HG02973 (cell line): Measurements from ENCODE around the gene SFI1.
"Not testable (repeated sequence)": the region's sequence is repeated elsewhere in the genome, so short reads cannot be mapped to it uniquely, and the experiment has no call there.

ENCODE experiments used
- ATAC-seq: cut with Tn5 transposase; IDR thresholded peaks from one replicate; pipeline ENCODE4 v1.9.1; 2021; ENCODE audit warnings: moderate library complexity; ENCODE audit not compliant: unreplicated experiment

SFI1 gene

DNA sequence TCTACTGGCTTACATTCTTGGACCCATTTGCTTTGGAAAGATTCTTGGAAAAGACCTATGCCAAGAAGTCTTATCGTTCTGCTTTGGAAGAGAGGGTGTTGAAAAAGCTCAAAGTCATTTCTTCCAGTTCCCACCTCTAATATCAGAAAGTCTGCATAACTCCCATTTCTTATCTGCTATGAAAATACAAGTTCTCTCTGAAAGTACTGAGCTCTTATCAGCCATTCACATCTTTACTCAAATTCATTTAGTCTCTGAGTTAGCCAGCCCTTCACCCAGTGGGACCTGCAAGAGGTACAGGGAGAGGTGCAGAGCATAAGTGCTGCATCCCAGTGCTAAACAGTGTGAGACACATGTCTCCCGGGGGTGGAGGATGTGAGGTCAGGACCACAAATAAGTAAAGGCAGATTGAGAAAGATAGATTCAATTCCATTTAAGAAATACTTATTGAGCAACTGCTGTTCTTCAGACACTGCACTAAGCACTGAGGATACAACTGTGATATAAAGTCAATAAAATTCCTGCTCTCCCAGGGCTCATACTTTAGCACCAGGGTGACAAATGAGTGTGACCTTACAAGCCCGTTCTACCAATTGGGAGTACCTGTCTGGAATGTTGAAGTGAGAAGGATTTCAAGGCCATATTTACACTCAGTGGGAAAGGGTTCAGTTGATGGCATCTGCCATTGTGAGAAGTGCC is 89.0 kb downstream of the SFI1 start:
- no peak for ATAC-seq

DNA sequence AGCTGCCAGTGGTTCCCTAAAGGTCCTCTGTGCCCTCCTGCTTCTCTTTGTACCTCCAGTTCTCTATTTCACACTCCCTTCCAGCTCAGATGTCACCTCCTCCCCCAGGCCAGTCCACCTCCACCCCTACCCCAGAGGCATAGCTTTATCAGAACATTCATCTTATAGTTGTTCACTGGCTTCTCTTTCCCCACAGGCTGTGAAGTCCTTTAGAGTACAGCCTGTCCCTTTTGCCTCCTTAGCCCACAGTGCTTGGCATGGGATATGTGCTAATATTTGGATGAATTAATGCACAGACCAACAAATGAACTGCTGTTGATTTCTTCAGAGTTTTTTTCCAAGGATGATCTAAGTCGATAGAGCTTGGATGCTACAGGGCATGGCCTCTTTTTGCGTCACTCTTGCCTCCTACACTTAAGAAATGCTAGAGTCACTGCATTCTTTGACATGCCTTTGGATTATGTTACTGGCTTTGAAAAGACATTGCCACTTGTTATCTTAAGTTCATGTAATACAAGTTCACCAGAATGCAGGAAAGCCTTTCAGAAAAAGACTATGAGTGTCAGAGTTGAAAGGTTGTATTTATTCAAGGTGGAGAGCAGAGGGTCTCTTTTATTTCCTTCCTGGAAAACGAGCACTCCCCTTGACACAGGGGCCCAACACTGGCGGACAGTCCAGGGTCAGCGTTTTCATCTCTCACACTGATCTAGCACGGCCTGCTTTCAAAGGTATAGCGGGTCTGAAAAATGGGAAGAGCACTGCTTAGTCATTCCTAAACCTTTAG is 90.0 kb downstream of the SFI1 start:
- ATAC-seq = no peak

DNA sequence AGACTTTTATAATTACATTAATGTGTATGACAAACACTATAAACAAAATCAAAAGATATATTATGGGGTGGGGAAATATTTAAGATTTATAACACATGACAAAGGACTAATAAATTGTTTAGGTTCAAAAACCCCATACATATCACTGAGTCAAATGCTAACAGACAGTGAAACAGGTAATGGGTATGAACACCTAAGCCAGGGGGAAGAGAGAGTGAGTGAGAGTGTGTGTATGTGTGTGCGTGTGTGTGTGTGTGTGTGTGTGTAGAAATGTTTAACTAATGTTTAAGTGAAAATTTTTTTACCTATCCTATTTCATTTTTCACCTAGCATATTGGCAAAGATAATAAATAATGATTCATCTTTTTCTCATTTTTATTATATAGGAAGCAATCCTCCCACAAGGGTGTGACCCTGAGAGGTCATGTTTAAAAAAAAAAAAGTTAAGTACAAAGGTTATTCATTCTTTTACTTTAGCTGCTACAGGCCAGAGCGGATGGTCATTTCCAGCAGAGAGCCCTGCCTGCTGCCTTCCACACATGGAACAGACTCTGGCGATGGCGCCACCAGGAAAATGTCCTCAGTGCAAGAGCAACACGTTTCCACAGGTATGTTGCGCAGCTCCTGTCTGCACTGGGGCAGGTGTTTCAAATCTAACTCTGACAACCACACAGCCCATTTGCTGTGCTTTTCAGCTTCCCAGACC is 92.8 kb downstream of the SFI1 start:
- ATAC-seq = no peak

DNA sequence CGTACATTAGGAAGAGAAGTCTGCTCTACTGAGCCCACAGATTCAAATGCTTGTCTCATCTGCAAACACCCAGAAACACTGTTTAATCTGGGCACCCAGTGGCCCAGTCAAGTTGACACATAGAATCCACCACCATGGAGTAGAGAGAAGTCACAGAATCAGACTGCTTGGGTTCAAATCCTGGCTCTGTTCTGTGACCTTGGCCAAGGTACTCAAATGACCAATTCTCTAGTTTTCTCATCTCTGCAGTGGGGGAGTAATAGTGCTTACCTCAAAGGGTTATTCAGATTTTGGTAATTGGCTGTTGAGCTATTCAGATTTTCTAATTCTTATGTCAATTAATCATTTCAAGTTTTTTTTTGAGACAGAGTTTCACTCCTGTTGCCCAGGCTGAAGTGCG is 93.8 kb downstream of the SFI1 start:
- ATAC-seq = not testable (repeated sequence)

DNA sequence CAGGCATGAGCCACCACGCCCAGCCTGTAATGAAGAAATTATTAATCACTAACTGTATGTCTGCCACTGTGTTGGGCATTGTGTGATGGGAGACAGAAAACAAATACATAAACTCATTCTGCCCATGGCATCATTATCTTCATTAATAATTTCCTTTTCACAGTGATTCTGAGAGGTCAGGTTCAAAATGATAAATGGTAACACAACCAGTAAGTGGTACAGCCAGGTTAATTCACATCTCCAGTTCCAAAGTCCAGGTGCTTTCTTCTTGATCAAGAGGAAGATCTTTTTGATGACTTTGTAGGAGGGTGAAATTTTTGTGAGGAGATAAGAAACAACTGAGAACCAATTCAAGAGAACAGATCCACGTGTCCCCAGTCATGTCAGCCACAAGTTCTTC is 98.9 kb downstream of the SFI1 start:
- no peak for ATAC-seq

DNA sequence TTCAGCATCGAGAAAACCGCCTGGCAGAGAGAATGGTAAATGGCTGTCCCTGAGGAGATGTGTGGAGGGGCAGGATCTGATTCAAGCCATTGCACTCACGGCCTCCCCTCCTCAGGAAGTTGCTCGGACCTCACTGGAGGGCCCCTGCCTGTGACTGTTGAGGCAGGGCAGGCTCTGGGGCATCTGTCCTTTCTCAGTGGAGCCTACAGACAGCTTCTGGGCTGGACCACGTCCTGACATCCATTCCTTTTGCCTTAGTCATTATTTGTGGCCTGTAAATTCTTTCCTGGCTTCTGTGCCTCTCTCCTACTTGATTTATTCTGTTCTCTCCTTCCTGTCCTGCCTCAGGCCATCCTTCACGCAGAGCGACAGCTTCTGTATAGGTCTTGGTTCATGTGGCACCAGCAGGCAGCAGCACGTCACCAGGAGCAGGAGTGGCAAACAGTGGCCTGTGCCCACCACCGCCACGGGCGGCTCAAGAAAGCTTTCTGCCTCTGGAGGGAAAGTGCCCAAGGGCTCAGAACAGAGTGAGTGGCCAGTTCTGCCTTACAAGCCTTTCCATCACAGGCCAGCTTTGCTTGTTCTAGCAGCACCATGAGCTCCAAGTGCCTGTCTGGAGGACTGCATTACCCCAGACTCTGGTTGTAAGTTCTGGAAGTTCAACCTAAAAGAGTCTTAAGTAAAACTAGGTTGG is 106.1 kb downstream of the SFI1 start:
- ATAC-seq = no peak

DNA sequence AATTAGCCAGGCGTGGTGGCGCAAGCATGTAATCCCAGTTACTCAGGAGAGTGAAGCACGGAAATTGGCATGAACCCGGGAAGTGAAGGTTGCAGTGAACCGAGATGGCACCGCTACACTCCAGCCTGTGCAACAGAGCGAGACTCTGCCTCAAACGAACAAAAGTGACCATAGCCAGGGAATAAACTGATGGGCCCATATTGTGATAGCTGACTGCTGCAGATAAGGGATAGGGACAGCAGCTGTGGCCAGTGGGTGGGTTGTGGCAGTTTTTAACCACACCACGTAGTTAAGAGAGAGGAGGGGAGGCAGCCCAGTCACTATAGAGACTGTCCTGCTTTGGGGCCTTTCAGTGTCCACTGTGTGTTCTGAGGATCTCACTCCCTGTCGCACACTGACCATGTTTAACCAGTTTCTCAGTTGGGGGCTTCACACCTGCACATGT is 106.8 kb downstream of the SFI1 start:
- no peak for ATAC-seq

DNA sequence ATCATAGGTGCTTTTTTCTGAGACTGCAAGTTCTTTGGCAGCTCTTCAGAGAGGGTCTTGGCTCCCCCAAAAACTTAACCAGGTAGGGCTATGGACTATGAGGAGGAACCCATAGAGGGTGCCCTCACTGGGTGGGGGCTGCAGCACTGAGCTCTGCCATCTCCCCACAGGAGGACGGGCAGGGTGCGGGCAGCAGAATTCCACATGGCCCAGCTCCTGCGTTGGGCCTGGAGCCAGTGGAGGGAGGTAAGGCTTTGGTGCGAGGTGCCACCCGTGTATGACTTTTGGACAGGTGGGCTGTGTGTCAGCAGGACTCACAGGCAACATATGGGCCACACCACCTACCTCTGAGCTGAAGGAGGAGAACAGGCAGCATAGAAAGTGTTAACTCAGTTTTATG is 107.2 kb downstream of the SFI1 start:
- ATAC-seq = no peak

DNA sequence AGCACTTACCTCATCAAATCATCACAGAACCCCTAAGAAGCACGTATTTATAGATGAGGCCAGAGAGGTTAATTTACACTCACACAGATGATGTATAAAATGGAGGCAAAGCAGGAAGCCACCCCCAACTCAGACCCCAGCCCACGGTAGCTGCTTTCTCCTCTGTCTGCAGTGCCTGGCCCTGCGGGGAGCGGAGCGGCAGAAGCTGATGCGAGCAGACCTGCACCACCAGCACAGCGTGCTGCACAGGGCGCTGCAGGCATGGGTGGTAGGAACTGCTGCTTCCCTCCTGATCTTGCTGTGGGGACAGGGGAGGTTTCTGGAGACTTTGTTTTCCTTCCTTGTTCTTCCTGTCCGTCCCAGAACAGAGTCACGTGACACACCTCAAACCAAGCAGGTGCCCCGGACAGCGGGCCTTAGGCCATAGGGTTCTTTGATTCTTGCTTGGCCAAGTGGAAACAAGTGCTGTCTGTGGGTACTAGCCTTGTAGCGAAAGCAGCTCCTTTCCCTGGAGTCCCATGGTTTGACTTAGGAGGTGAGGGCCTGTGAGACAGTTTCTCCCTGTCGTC is 107.9 kb downstream of the SFI1 start:
- ATAC-seq = no peak

DNA sequence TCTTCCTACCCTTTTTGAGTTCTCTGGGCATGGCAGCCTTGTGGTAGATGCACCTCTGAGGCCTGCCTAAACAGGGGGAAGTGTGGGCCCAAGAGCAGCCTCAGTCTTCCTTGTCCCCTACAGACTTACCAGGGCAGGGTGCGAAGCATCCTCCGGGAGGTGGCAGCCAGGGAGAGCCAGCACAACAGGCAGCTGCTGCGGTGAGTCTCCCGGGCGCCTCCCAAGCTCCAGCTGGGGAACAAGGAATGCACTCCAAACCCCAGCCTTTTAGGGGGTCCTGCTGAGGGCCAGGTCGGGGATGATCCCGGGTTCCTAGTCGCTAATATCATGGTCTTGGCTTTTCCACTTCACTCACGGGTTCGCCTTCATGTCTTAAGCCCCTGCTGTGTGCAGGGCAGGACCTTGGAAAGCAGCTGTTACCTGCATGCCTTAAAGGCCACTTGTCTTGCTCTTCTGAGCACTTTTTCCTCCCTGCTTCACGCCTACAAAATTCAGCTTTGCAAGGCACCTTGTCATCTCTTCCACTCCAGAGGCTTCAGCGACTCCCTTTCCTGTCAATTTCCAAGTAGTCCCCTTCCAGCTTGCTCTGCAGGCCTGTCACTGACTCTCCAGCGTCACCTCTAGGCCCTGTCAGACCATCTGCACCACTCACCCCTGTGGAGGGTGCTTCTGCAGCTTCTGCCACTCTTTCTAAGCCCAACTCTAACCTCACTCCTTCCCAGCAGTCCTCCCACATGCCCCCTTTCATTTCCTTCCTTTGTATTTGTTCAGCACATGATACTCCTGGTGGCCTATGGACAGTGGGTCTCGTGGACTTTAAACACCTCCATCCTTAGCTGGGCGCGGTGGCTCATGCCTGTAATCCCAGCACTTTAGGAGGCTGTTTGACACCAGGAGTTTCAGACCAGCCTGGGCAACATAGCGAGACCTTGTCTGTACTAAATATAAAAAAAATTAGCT is 108.7 kb downstream of the SFI1 start:
- ATAC-seq = no peak

DNA sequence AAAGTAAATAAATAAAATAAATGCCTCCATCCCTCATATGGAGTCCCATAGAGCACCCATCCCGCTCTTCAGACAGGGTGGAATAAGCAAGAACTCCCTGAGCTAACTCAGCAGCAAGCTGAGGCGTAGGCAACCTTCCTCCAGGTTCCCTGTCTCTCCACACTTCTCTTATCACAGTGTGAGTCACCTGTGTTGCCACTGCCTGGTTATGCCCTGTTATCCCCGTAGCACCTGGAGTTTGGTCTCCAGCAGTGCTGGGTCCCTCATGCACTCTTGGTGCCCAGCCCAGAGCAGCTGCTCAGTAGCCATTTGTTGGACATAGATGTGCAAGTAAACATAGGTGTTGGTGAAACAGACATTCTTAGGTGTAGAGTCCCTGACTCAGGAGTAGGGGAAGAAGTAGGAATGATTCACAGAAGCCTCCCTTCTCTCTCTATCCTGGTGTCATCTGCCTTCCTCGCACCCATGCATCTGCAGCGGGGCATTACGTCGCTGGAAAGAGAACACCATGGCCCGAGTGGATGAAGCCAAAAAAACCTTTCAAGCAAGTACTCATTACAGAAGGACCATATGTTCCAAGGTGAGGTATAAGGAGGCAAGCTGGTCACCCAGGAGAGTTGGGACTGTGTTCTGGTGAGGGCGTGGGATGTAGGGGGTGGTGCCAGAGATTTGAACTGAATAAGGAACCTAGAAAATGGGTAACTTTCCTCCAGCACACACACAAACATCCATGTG is 109.7 kb downstream of the SFI1 start:
- ATAC-seq = no peak

DNA sequence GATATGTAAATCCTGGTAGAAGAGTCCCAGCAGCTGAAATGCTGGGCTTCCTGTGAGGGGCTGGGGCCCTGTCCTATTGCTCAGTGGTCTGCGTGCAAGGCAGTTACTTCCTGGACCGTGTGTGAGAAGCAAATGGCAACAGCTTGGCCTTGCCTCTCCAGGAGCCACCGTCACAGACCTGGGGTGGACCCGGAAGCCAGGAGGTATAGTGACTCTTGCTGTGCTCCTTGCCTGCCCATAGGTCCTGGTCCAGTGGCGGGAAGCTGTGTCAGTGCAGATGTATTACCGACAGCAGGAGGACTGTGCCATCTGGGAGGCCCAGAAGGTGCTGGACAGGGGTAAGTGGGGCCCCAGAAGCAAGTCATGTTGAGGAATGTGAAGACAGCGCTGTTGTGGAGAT is 111.4 kb downstream of the SFI1 start:
- no peak for ATAC-seq

DNA sequence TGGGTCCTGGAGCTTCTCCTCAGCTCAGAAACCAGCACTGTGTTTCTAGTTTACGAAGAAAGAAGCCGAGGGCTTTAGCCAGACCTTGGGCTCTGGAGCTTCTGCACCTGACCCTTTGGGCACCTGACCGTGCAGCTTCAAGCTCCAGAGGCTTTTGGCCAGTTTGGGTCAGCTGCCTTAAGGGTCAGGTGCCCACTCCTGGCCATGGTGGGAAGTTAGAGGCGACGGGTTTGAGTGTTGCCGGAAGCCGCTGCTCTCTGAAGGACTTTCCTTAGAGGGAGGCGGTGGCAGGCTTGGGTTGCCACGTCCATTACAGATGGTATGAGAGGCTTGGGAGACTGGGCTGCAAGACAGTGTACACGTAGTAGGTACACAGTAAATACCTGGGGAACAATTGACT is 113.4 kb downstream of the SFI1 start:
- no peak for ATAC-seq

DNA sequence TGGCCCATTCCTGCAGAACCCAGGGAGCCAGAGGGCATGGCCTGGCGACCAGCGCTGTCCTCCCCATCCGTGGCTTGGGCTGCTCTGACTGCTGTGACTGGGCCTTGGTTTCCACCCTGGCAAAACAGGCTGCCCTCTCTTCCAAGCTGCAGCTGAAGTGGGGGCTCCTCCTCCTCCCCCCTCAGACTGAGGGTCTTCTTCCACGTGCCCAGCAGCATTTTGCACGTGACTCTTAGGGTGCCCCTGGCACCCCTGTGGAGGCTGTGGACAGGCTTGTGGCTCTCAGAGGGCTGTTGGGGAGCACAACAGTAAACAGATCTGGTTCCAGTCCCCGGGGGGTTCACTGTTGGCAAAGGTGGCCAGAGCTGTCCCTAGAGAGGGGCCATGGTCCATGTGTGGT is 114.3 kb downstream of the SFI1 start:
- no peak for ATAC-seq

DNA sequence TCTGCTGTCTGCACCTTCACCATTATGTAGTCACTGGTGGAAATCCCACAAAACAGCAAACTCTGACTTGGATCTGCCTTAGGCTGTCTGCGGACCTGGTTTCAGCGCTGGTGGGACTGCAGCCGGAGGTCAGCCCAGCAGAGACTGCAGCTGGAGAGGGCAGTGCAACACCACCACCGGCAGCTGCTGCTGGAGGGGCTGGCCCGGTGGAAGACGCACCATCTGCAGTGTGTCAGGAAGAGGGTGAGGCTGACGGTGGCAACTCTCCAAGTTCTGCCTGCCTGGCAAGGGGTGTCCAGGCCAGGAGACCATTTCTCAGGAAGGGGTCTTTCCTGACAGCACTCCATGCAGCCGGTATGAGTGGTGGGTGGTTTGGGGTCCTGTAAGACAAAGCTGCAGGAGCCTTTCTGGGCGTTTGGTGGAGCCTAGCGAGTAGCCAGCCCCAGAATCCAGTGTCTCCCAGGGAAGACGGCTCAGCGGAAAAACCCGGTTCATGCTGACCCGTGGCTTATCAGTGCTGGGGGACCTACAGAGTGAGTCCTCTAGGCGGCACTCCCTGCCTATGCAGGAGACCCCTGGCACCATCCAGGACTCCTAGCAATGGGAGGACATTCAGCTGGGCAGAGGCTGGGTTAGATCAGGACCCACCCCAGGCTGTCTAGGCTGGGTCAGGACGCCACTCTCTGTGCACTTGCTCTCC is 114.9 kb downstream of the SFI1 start:
- ATAC-seq = no peak

DNA sequence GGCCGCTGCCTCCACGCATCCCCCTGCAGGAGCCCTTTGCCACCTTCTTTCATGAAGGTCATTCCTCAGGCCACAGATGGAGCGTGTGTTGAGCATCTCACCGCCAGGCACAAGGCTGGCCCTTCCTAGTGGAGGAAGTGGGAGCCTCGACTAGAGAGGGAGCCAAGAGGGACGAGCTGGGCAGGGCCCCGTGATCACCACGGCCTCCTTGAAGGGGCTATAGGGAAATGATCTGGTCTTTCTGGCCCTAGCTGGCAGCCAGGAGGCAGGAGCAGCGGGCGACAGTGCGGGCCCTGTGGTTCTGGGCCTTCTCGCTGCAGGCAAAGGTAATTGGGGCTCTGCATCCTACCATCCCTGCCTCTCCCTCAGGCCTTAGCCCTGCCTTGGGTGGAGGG is 116.6 kb downstream of the SFI1 start:
- no peak for ATAC-seq

DNA sequence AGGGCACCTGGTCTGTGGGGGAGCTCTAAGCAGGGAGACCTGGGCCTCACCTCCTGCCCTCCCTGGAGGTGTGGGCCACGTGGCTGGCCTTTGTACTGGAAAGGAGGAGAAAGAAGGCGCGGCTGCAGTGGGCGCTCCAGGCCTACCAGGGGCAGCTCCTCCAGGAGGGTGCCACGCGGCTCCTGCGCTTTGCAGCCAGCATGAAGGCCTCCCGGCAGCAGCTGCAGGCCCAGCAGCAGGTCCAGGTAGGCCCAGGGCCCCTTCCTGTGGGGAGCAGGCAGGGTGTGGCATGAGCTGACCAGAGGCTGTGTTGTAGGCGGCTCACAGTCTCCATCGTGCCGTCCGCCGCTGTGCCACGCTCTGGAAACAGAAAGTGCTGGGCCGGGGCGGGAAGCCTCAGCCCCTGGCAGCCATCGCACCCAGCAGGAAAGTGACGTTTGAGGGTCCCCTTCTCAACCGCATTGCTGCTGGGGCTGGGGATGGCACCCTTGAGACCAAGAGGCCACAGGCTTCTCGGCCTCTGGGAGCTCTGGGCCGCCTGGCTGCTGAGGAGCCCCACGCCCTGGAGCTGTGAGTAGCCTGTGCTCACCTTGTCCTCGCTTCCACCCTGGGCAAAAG is 117.1 kb downstream of the SFI1 start:
- no peak for ATAC-seq

DNA sequence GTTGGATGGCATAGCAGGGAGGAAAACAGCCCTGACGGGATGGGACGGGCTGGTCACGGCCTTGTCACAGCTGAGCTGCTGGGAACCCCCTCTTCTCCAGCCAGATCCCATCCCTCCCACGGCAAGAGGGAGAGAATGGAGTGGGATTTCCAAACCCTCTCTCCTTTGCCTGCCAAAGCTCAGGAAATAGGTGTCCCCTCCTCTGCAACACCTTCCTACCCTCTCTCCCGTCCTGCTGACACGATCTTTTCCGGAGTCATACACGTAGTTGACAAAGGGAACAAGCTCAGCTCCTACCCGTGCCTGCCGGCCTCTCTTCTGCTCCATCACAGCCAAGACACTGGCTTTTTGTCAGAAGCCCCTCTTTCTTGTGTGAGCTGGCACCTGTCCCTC is 117.6 kb downstream of the SFI1 start:
- no peak for ATAC-seq
